ENCODE data around the gene SCD5.

- no peak for TF ChIP-seq CEBPB (IDR thresholded peaks at IDR 0.05; ENCODE audit: low read depth, low read length)
- no peak for TF ChIP-seq CTCF (conservative IDR thresholded peaks at IDR 0.05; ENCODE audit: low read depth, low read length)
- no peak for TF ChIP-seq ELK1 (IDR thresholded peaks at IDR 0.05; ENCODE audit: borderline replicate concordance, low read depth, low read length)
- no peak for TF ChIP-seq POLR2A (IDR thresholded peaks at IDR 0.05; ENCODE audit: low read depth, low read length)
- no peak for TF ChIP-seq USF2 (IDR thresholded peaks at IDR 0.05; ENCODE audit: low read depth, low read length)
- no peak for TF ChIP-seq RCOR1 (IDR thresholded peaks at IDR 0.05; ENCODE audit: insufficient replicate concordance, low read length)
- TF ChIP-seq SMC3 (IDR thresholded peaks at IDR 0.05; ENCODE audit: low read depth, low read length), result no peak
- TF ChIP-seq RAD21 (IDR thresholded peaks at IDR 0.05; ENCODE audit: low read length), result no peak
- no peak for TF ChIP-seq MXI1 (IDR thresholded peaks at IDR 0.05; ENCODE audit: borderline replicate concordance, low read depth, low read length)
- TF ChIP-seq NFE2L2 (IDR thresholded peaks at IDR 0.05; ENCODE audit: low read depth, low read length), result no peak
- no peak for TF ChIP-seq RFX5 (IDR thresholded peaks at IDR 0.05; ENCODE audit: low read depth, low read length)
Measured at GRCh38 chr4:82780170-82780751, 18.3 kb downstream of the SCD5 start.

Data from IMR-90 (cell line).